GM19239 (cell line): ENCODE results near the gene CDC42SE1.
"Not testable (repeated sequence)": the region's sequence is repeated elsewhere in the genome, so short reads cannot be mapped to it uniquely, and the experiment has no call there.

ENCODE experiments used
- DNase-seq: peaks from one replicate; pipeline ENCODE4 v3.0.0; 2011; ENCODE audit warnings: low spot score; ENCODE audit not compliant: insufficient read length
- FAIRE-seq: peaks from 2 replicates; lab custom pipeline; 2011; peaks lifted over from hg19 to GRCh38; lab: Jason Lieb, UNC

Gene CDC42SE1

GRCh38 chr1:151059109-151060006, at the start of gene CDC42SE1:
Gene CDC42SE1, minus strand, starts transcription at chr1:151059622. Its CDS starts 3,892 bp downstream, at chr1:151055730.
- peak; percentile 80 for DNase-seq
- peak; percentile 56 for FAIRE-seq

- FAIRE-seq (no peak), DNase-seq (no peak)
These were observed 48.9 kb upstream of the CDC42SE1 start for GRCh38 chr1:151108331-151108730.

GRCh38 chr1:151106894-151107293, 47.5 kb upstream of the CDC42SE1 start:
- FAIRE-seq = no peak
- DNase-seq = no peak

GRCh38 chr1:151104630-151105029, 45.2 kb upstream of the CDC42SE1 start:
- no peak for DNase-seq

GRCh38 chr1:151098126-151098525, 38.7 kb upstream of the CDC42SE1 start:
- FAIRE-seq (no peak), DNase-seq (no peak)

More at GRCh38 chr1:151104630-151105029, 45.2 kb upstream of the CDC42SE1 start:
- FAIRE-seq = no peak

- not testable (repeated sequence) for FAIRE-seq, DNase-seq
These were observed 38.0 kb upstream of the CDC42SE1 start for GRCh38 chr1:151097426-151097825.

- FAIRE-seq (no peak), DNase-seq (no peak)
These were observed 26.6 kb upstream of the CDC42SE1 start for GRCh38 chr1:151085953-151086559.

- no peak for FAIRE-seq
These were observed 12.8 kb upstream of the CDC42SE1 start for GRCh38 chr1:151072224-151072623.

GRCh38 chr1:151070474-151071276, 11.3 kb upstream of the CDC42SE1 start, which contains the start of gene GABPB2:
Gene GABPB2, plus strand, starts transcription at chr1:151070761. Its CDS starts 17,429 bp downstream, at chr1:151088190.
- DNase-seq (peak; percentile 79), FAIRE-seq (peak; percentile 95)

More at GRCh38 chr1:151072224-151072623, 12.8 kb upstream of the CDC42SE1 start:
- DNase-seq = no peak

GRCh38 chr1:151069103-151069486, 9.7 kb upstream of the CDC42SE1 start:
- FAIRE-seq (no peak), DNase-seq (no peak)

GRCh38 chr1:151067185-151067584, 7.8 kb upstream of the CDC42SE1 start:
- DNase-seq = no peak
- FAIRE-seq = no peak

- FAIRE-seq (no peak), DNase-seq (no peak)
These were observed 5.7 kb upstream of the CDC42SE1 start for GRCh38 chr1:151065089-151065645.

- FAIRE-seq (no peak), DNase-seq (no peak)
These were observed 3.4 kb upstream of the CDC42SE1 start for GRCh38 chr1:151062741-151063371.

- FAIRE-seq = no peak
These were observed 2.3 kb upstream of the CDC42SE1 start for GRCh38 chr1:151061704-151062103.

GRCh38 chr1:151060657-151061421, 1.4 kb upstream of the CDC42SE1 start:
- FAIRE-seq = no peak
- no peak for DNase-seq

More at GRCh38 chr1:151061704-151062103, 2.3 kb upstream of the CDC42SE1 start:
- no peak for DNase-seq

GRCh38 chr1:151060007-151060656, 710 bp upstream of the CDC42SE1 start, which contains the start of gene MLLT11:
Gene MLLT11, plus strand, starts transcription at chr1:151060397. Its CDS starts 6,828 bp downstream, at chr1:151067225.
- FAIRE-seq (peak; percentile 28), DNase-seq (no peak)

GRCh38 chr1:151058692-151059091, 730 bp downstream of the CDC42SE1 start:
- FAIRE-seq (peak; percentile 4), DNase-seq (no peak)

- no peak for FAIRE-seq
These were observed 3.3 kb downstream of the CDC42SE1 start for GRCh38 chr1:151056149-151056548.

More at GRCh38 chr1:151056149-151056548, 3.3 kb downstream of the CDC42SE1 start:
- DNase-seq = no peak
